Measurements from ENCODE around the gene GDAP1L1. TPM values are rescaled to one million over a fixed set of nuclear protein-coding genes. Genes with fewer than 3 reads are reported as not detected.

GDAP1L1 gene
- total and polyA plus RNA-seq, 8 donors = 0.25 to 1.5 (median 0.61) TPM; not detected in 3

- peaks cover 0 to 23% (median 9%) of the 10 kb centered on the region in 4 donors for H3K4me1 ChIP-seq
- intact Hi-C loops (cut with DNase I; ENCODE audit: low total_unique reads) = no loop called here
- no peak for DNase-seq
- H3K27ac ChIP-seq = no peak overlapping the region
- no peak for TF ChIP-seq EP300 (IDR thresholded peaks at IDR 0.05)
- TF ChIP-seq POLR2A (IDR thresholded peaks at IDR 0.05) = no peak
- no peak for TF ChIP-seq POLR2AphosphoS5 (IDR thresholded peaks at IDR 0.05)
- TF ChIP-seq CTCF (IDR thresholded peaks at IDR 0.05) = no peak
- no peak overlapping the region for H3K4me3 ChIP-seq
- WGBS, 5 donors = 89 to 94% (median 91%) methylated on average over 3 of the region's 3 CpGs
- peaks cover 0 to 15% (median 9%) of the 10 kb centered on the region in 4 donors for H3K36me3 ChIP-seq
- H3K27me3 ChIP-seq = no peaks in the 10 kb centered on the region
- no peaks in the 10 kb centered on the region for H3K9me3 ChIP-seq
Observed at GRCh38 chr20:44221368-44221954, 25.6 kb upstream of the GDAP1L1 start.

- Histone ChIP-seq H3K27me3 (no peaks in the 10 kb centered on the region), H3K36me3 (peaks cover 0 to 15% (median 8%) of the 10 kb centered on the region in 4 donors), H3K27ac (no peak overlapping the region), H3K9me3 (no peaks in the 10 kb centered on the region), H3K4me1 (peaks cover 0 to 21% (median 9%) of the 10 kb centered on the region in 4 donors), H3K4me3 (no peak overlapping the region)
- intact Hi-C loops (cut with DNase I; ENCODE audit: low total_unique reads) = no loop called here
- no peak for TF ChIP-seq POLR2A (IDR thresholded peaks at IDR 0.05)
- TF ChIP-seq EP300 (IDR thresholded peaks at IDR 0.05) = no peak
- no peak for TF ChIP-seq CTCF (IDR thresholded peaks at IDR 0.05)
- no peak for TF ChIP-seq POLR2AphosphoS5 (IDR thresholded peaks at IDR 0.05)
- WGBS, 5 donors = 92 to 99% (median 95%) methylated on average over 4 to 5 of the region's 5 CpGs
- no peak for DNase-seq
Observed at GRCh38 chr20:44222027-44222426, 25.1 kb upstream of the GDAP1L1 start.

GRCh38 chr20:44222633-44223368, 24.3 kb upstream of the GDAP1L1 start:
- TF ChIP-seq EP300 (IDR thresholded peaks at IDR 0.05) (no peak), CTCF (IDR thresholded peaks at IDR 0.05) (no peak)
- Histone ChIP-seq H3K4me1 (peaks cover 0 to 14% (median 6%) of the 10 kb centered on the region in 4 donors), H3K27me3 (no peaks in the 10 kb centered on the region), H3K9me3 (no peaks in the 10 kb centered on the region), H3K27ac (no peak overlapping the region), H3K36me3 (peaks cover 0 to 15% (median 8%) of the 10 kb centered on the region in 4 donors), H3K4me3 (no peak overlapping the region)
- intact Hi-C loops (cut with DNase I; ENCODE audit: low total_unique reads) = no loop called here
- 54 to 62% (median 59%) methylated on average over 7 of the region's 7 CpGs for WGBS, 5 donors
- DNase-seq = no peak

GRCh38 chr20:44223721-44224120, 23.4 kb upstream of the GDAP1L1 start:
- no peak for DNase-seq
- H3K4me3 ChIP-seq = no peak overlapping the region
- no peak overlapping the region for H3K27ac ChIP-seq
- peaks cover 0 to 5% (median 1%) of the 10 kb centered on the region in 4 donors for H3K4me1 ChIP-seq
- peaks cover 0 to 15% (median 8%) of the 10 kb centered on the region in 4 donors for H3K36me3 ChIP-seq
- 69 to 86% (median 85%) methylated on average over 5 of the region's 5 CpGs for WGBS, 5 donors
- intact Hi-C loops (cut with DNase I; ENCODE audit: low total_unique reads) = no loop called here
- H3K27me3 ChIP-seq = no peaks in the 10 kb centered on the region
- no peak for TF ChIP-seq CTCF (IDR thresholded peaks at IDR 0.05)
- TF ChIP-seq POLR2AphosphoS5 (IDR thresholded peaks at IDR 0.05) = no peak
- no peak for TF ChIP-seq EP300 (IDR thresholded peaks at IDR 0.05)
- TF ChIP-seq POLR2A (IDR thresholded peaks at IDR 0.05) = no peak
- H3K9me3 ChIP-seq = no peaks in the 10 kb centered on the region

Measured in stomach (tissue), 9 donors.